ENCODE data around the gene SYNE3.
A peak's percentile ranks its signal among the peaks of the same experiment; 100 is the strongest.

SYNE3 gene, protein sequence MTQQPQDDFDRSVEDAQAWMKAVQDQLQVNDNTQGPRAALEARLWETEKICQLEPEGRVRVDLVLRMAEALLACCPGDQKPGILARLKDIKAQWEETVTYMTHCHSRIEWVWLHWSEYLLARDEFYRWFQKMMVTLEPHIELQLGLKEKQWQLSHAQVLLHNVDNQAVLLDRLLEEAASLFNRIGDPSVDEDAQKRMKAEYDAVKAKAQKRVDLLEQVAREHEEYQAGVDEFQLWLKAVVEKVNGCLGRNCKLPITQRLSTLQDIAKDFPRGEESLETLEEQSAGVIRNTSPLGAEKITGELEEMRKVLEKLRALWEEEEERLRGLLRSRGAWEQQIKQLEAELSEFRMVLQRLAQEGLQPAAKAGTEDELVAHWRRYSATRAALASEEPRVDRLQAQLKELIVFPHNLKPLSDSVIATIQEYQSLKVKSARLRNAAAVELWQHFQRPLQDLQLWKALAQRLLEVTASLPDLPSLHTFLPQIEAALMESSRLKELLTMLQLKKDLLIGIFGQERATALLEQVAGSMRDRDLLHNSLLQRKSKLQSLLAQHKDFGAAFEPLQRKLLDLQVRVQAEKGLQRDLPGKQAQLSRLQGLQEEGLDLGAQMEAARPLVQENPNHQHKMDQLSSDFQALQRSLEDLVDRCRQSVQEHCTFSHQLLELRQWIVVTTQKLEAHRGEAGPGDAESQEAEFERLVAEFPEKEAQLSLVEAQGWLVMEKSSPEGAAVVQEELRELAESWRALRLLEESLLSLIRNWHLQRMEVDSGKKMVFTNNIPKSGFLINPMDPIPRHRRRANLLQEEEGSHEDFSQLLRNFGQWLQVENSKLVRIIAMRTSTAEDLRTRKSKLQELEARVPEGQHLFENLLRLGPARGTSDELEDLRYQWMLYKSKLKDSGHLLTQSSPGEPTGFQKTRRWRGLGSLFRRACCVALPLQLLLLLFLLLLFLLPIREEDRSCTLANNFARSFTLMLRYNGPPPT

DNA sequence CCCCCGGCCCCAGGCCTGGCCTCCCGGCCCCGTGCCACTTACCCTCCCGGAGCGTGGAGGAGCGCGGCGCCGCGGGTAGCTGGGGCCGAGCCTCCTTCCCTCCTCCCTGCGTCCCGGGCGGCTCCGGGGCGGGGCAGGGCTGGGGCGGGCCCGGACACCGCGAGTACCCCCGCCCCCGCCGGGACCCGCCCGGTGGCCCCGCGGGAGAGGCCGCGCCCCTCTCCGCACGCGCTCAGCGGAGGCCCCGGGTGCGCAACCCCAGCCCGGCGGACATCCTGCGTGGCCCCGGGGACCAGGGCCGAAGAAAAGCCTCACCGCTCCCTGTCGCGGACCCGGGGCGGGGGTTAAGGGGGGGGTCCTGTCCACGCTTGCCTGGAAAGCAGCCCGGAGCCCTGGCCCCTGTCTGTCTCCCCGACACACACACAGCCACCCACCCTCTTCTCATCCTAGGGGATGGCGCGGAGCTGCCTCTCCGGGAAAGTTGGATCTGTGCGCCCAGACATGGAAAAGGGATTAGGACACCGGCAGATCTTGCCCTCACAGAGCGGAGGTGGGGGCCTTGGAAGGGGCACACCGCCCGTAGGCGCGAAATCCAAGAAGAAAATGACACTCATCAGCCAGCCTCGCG lies at the start of gene SYNE3:
Gene SYNE3 (minus strand): TSS at position 97 of the 628 bp plus-strand sequence. CDS start 40,829 bp downstream, outside the sequence.
- Histone ChIP-seq H3K9me3 (ENCODE audit: control insufficient read depth in 2 of 2, low read length in 2 of 2) (no peaks in the 10 kb centered on the region), H3K4me3 (ENCODE audit: low read length in 2 of 2) (peak within 1 kb of the TSS; percentile 66 to 82), H3K27me3 (ENCODE audit: control insufficient read depth in 2 of 2, insufficient read depth in 2 of 2, low read length in 2 of 2) (no peaks in the 10 kb centered on the region), H3K4me1 (ENCODE audit: control insufficient read depth in 2 of 2, insufficient read depth in 2 of 2, low read length in 2 of 2) (peaks cover 36 to 40% of the 10 kb centered on the region in 2 donors), H3K36me3 (ENCODE audit: control insufficient read depth in 2 of 2, insufficient read depth in 2 of 2, low read length in 2 of 2) (no peaks in the 10 kb centered on the region), H3K9ac (ENCODE audit: low read depth in 1 of 2, low read length in 2 of 2) (peak within 1 kb of the TSS; percentile 58 to 67), H3K27ac (ENCODE audit: low read depth in 2 of 2, low read length in 2 of 2) (peak within 1 kb of the TSS; percentile 77 to 82)

DNA sequence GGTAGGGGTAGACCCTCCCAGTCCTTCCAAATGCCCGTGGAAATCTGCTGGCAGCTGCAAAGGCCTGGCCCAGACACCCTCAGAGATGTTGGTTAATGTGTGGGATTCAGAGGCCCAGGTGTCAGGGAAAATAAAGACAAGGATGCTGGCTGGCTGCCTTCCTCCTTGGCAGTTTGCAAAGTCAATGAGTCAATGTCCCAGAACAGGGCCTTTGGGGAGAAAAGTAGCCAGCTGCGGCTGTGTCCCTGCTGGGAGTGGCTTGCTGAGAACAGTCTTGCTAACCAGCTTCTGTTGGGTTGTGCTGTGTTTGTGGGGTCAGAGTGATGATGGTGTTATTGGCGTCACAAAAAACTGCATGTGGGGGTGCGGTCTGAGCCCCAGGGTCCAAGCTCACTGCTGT lies 47.6 kb upstream of the SYNE3 start:
- H3K27me3 ChIP-seq (ENCODE audit: control insufficient read depth in 2 of 2, insufficient read depth in 2 of 2, low read length in 2 of 2) = no peaks in the 10 kb centered on the region
- H3K9me3 ChIP-seq (ENCODE audit: control insufficient read depth in 2 of 2, low read length in 2 of 2) = no peaks in the 10 kb centered on the region
- H3K4me3 ChIP-seq (ENCODE audit: low read length in 2 of 2) = no peak overlapping the region
- no peaks in the 10 kb centered on the region for H3K4me1 ChIP-seq (ENCODE audit: control insufficient read depth in 2 of 2, insufficient read depth in 2 of 2, low read length in 2 of 2)
- H3K27ac ChIP-seq (ENCODE audit: low read depth in 2 of 2, low read length in 2 of 2) = no peak overlapping the region
- no peak overlapping the region for H3K9ac ChIP-seq (ENCODE audit: low read depth in 1 of 2, low read length in 2 of 2)
- no peaks in the 10 kb centered on the region for H3K36me3 ChIP-seq (ENCODE audit: control insufficient read depth in 2 of 2, insufficient read depth in 2 of 2, low read length in 2 of 2)

DNA sequence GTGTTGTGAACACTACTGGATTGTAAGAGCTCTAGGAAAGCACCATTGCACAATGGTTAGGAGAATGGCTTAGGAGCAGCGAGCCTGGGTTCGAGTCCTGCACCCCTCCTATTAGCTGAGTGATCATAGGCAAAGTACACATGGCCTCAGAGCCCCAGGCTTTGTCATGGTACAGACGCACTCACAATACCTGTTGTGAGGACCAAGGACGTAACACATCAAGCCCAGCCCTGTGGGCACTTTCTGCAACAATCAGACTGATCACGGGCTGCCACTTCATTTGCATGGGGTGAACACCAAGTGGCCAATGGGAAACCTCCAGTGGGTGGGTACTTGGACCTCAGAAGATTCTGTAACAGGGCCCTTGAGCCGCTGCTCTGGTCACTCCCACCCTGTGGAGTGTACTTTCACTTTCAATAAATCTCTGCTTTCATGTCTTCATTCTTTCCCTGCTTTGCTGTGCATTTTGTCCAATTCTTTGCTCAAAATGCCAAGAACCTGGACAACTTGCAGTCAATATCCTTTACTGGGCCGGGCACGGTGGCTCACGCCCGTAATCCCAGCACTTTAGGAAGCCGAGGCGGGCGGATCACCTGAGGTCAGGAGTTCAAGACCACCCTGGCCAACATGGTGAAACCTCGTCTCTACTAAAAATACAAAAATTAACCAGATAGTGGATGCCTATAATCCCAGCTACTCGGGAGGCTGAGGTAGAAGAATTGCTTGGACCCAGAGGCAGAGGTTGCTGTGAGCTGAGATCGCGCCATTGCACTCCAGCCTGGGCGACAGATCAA lies 46.6 kb upstream of the SYNE3 start:
- H3K27me3 ChIP-seq (ENCODE audit: control insufficient read depth in 2 of 2, insufficient read depth in 2 of 2, low read length in 2 of 2) = no peaks in the 10 kb centered on the region
- H3K4me1 ChIP-seq (ENCODE audit: control insufficient read depth in 2 of 2, insufficient read depth in 2 of 2, low read length in 2 of 2) = no peaks in the 10 kb centered on the region
- no peak overlapping the region for H3K27ac ChIP-seq (ENCODE audit: low read depth in 2 of 2, low read length in 2 of 2)
- no peaks in the 10 kb centered on the region for H3K9me3 ChIP-seq (ENCODE audit: control insufficient read depth in 2 of 2, low read length in 2 of 2)
- H3K36me3 ChIP-seq (ENCODE audit: control insufficient read depth in 2 of 2, insufficient read depth in 2 of 2, low read length in 2 of 2) = no peaks in the 10 kb centered on the region
- H3K9ac ChIP-seq (ENCODE audit: low read depth in 1 of 2, low read length in 2 of 2) = no peak overlapping the region
- peak overlapping the region; percentile 4 to 43 for H3K4me3 ChIP-seq (ENCODE audit: low read length in 2 of 2)

DNA sequence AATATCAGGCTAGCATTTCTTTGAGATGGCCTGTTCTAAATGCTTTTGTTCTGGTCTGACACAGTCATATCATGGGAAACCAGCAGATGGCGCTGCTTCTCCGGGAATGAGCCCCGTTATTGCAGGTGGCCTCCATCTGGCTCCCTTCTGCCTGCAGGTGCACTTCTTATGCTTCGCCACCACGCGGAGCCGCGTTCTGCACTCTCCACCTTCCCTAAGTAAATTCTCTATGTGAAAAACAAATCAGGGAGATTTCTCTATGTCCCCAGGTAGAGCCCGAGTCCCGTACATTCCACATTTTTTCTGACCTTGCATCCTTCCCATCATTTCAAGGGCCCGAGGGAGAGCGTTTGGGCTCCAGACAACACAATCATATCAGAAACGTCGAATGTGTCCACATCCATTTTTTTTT lies 44.6 kb upstream of the SYNE3 start:
- Histone ChIP-seq H3K36me3 (ENCODE audit: control insufficient read depth in 2 of 2, insufficient read depth in 2 of 2, low read length in 2 of 2) (no peaks in the 10 kb centered on the region), H3K9me3 (ENCODE audit: control insufficient read depth in 2 of 2, low read length in 2 of 2) (no peaks in the 10 kb centered on the region), H3K27ac (ENCODE audit: low read depth in 2 of 2, low read length in 2 of 2) (no peak overlapping the region), H3K4me1 (ENCODE audit: control insufficient read depth in 2 of 2, insufficient read depth in 2 of 2, low read length in 2 of 2) (no peaks in the 10 kb centered on the region), H3K27me3 (ENCODE audit: control insufficient read depth in 2 of 2, insufficient read depth in 2 of 2, low read length in 2 of 2) (no peaks in the 10 kb centered on the region), H3K9ac (ENCODE audit: low read depth in 1 of 2, low read length in 2 of 2) (no peak overlapping the region), H3K4me3 (ENCODE audit: low read length in 2 of 2) (no peak overlapping the region)

DNA sequence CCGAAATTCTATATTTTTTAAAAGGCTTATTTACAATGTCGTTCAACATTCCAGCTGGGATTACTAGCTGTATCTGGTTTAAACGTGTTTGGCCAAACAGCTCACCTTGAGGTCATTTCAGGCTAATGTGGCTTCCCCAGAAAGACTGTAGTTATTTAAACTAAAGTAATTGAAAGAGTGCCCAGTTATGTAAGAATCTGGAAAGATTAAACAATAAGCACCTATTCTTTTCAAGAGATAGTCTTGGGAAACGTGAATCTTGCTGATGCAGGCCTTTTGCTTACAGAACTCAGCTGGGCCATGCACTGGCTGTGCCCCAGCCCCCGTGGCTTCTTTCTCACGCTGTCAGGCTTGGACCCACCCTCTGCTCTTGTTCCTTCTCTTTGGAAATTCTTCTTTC lies 42.8 kb upstream of the SYNE3 start:
- no peak overlapping the region for H3K27ac ChIP-seq (ENCODE audit: low read depth in 2 of 2, low read length in 2 of 2)
- no peaks in the 10 kb centered on the region for H3K4me1 ChIP-seq (ENCODE audit: control insufficient read depth in 2 of 2, insufficient read depth in 2 of 2, low read length in 2 of 2)
- H3K27me3 ChIP-seq (ENCODE audit: control insufficient read depth in 2 of 2, insufficient read depth in 2 of 2, low read length in 2 of 2) = no peaks in the 10 kb centered on the region
- no peak overlapping the region for H3K4me3 ChIP-seq (ENCODE audit: low read length in 2 of 2)
- no peak overlapping the region for H3K9ac ChIP-seq (ENCODE audit: low read depth in 1 of 2, low read length in 2 of 2)
- no peaks in the 10 kb centered on the region for H3K9me3 ChIP-seq (ENCODE audit: control insufficient read depth in 2 of 2, low read length in 2 of 2)
- no peaks in the 10 kb centered on the region for H3K36me3 ChIP-seq (ENCODE audit: control insufficient read depth in 2 of 2, insufficient read depth in 2 of 2, low read length in 2 of 2)

DNA sequence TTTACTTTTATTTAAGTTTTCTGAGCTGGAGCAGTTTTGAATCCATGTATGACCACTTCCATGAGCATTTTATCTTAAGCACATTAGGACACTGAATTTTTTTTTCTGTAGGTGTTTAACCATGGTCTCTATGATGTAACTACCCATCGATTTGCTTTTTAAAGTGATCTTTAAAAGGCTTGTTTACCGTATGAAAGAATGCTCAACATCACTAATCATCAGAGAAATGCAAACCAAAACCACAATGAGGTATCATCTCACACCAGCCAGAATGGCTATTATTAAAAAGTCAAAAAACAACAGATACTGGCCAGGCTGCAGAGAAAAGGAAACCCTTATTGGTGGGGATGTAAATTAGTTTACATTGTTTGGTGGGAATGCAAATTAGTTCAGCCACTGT lies 41.4 kb upstream of the SYNE3 start:
- Histone ChIP-seq H3K27ac (ENCODE audit: low read depth in 2 of 2, low read length in 2 of 2) (no peak overlapping the region), H3K4me3 (ENCODE audit: low read length in 2 of 2) (no peak overlapping the region), H3K9me3 (ENCODE audit: control insufficient read depth in 2 of 2, low read length in 2 of 2) (no peaks in the 10 kb centered on the region), H3K9ac (ENCODE audit: low read depth in 1 of 2, low read length in 2 of 2) (no peak overlapping the region), H3K36me3 (ENCODE audit: control insufficient read depth in 2 of 2, insufficient read depth in 2 of 2, low read length in 2 of 2) (no peaks in the 10 kb centered on the region), H3K4me1 (ENCODE audit: control insufficient read depth in 2 of 2, insufficient read depth in 2 of 2, low read length in 2 of 2) (no peaks in the 10 kb centered on the region), H3K27me3 (ENCODE audit: control insufficient read depth in 2 of 2, insufficient read depth in 2 of 2, low read length in 2 of 2) (no peaks in the 10 kb centered on the region)

DNA sequence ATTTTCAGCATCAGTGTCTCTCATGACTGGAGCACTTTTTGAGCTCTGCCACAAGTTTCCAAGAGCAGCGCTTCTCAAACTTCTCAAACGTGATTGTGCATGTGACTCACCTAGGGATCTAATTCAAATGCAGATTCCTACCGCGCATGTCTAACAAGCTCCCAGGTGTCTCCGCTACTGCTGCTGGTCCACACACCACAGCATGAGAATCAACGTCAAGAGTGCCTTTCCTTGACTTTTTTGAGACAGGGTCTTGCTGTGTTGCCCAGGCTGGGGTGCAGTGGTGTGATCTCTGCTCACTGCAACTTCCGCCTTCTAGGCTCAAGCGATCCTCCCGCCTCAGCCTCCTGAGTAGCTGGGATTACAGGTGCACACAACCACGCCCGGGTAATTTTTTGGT lies 40.8 kb upstream of the SYNE3 start:
- Histone ChIP-seq H3K27ac (ENCODE audit: low read depth in 2 of 2, low read length in 2 of 2) (no peak overlapping the region), H3K36me3 (ENCODE audit: control insufficient read depth in 2 of 2, insufficient read depth in 2 of 2, low read length in 2 of 2) (no peaks in the 10 kb centered on the region), H3K27me3 (ENCODE audit: control insufficient read depth in 2 of 2, insufficient read depth in 2 of 2, low read length in 2 of 2) (no peaks in the 10 kb centered on the region), H3K4me1 (ENCODE audit: control insufficient read depth in 2 of 2, insufficient read depth in 2 of 2, low read length in 2 of 2) (no peaks in the 10 kb centered on the region), H3K9ac (ENCODE audit: low read depth in 1 of 2, low read length in 2 of 2) (no peak overlapping the region), H3K9me3 (ENCODE audit: control insufficient read depth in 2 of 2, low read length in 2 of 2) (no peaks in the 10 kb centered on the region), H3K4me3 (ENCODE audit: low read length in 2 of 2) (no peak overlapping the region)

DNA sequence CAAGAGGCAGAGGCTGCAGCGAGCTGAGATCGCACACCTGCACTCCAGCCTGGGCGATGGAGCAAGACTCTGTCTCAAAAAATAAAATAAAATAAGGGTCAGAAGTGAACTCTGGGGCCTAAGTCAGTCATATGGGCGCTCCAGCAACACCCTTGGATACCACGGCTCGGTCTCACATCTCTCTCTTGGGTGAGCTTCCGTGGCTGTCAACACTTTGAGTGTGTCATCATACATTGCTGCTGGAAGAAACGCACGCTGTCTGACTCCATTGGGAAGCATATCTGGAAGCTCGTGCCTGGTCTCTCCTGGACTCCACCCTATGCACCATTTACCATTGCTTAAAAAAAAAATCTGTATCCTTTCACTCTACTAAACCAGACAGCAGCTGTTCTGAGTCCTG lies 38.6 kb upstream of the SYNE3 start:
- Histone ChIP-seq H3K27me3 (ENCODE audit: control insufficient read depth in 2 of 2, insufficient read depth in 2 of 2, low read length in 2 of 2) (no peaks in the 10 kb centered on the region), H3K36me3 (ENCODE audit: control insufficient read depth in 2 of 2, insufficient read depth in 2 of 2, low read length in 2 of 2) (no peaks in the 10 kb centered on the region), H3K9ac (ENCODE audit: low read depth in 1 of 2, low read length in 2 of 2) (no peak overlapping the region), H3K4me3 (ENCODE audit: low read length in 2 of 2) (no peak overlapping the region), H3K9me3 (ENCODE audit: control insufficient read depth in 2 of 2, low read length in 2 of 2) (no peaks in the 10 kb centered on the region), H3K27ac (ENCODE audit: low read depth in 2 of 2, low read length in 2 of 2) (no peak overlapping the region), H3K4me1 (ENCODE audit: control insufficient read depth in 2 of 2, insufficient read depth in 2 of 2, low read length in 2 of 2) (peaks cover 0 to 5% of the 10 kb centered on the region in 2 donors)

DNA sequence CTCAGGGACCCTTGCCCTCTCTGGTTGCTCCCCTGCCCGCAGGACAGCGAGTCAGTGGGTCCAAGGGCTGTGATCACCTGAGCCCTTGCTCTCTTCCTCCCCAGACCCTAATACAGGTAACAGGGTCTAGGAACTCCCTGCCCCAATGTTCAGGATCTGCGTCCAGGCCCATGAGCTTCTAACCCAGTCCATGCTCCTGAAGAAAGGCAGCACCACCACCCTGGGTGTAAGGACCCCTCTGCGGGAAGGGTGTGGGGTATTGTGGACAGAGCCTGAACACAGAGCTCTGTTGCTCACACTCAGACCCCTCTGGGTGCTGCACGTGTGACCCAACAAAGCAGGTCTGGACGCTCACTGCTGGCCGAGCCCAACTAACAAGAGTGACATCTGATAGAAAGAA lies 36.7 kb upstream of the SYNE3 start:
- H3K27ac ChIP-seq (ENCODE audit: low read depth in 2 of 2, low read length in 2 of 2) = no peak overlapping the region

More for the DNA sequence above, 36.7 kb upstream of the SYNE3 start:
- no peak overlapping the region for H3K9ac ChIP-seq (ENCODE audit: low read depth in 1 of 2, low read length in 2 of 2)
- no peak overlapping the region for H3K4me3 ChIP-seq (ENCODE audit: low read length in 2 of 2)
- H3K4me1 ChIP-seq (ENCODE audit: control insufficient read depth in 2 of 2, insufficient read depth in 2 of 2, low read length in 2 of 2) = peaks cover 0 to 8% of the 10 kb centered on the region in 2 donors
- H3K9me3 ChIP-seq (ENCODE audit: control insufficient read depth in 2 of 2, low read length in 2 of 2) = no peaks in the 10 kb centered on the region
- H3K27me3 ChIP-seq (ENCODE audit: control insufficient read depth in 2 of 2, insufficient read depth in 2 of 2, low read length in 2 of 2) = no peaks in the 10 kb centered on the region
- H3K36me3 ChIP-seq (ENCODE audit: control insufficient read depth in 2 of 2, insufficient read depth in 2 of 2, low read length in 2 of 2) = no peaks in the 10 kb centered on the region
